ENCODE results near the gene TTC23.

DNA sequence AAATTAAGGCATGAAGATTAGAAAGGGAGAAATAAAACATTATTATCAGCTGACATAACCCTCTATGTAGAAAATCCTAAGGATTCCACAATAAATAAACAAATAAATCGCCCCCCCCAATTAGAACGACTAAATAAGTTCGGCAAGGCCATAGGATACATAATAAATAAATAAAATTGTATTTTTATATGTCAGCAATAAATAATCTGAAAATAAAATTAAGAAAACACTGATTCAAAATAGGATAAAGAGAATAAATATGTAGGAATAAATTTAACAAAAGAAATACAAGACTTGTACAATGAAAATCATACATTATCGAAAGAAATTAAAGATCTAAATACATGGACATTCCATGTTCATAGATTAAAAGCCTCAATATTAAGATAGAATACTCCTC, 5.1 kb downstream of the TTC23 start:
- TF ChIP-seq, protein P1, sequence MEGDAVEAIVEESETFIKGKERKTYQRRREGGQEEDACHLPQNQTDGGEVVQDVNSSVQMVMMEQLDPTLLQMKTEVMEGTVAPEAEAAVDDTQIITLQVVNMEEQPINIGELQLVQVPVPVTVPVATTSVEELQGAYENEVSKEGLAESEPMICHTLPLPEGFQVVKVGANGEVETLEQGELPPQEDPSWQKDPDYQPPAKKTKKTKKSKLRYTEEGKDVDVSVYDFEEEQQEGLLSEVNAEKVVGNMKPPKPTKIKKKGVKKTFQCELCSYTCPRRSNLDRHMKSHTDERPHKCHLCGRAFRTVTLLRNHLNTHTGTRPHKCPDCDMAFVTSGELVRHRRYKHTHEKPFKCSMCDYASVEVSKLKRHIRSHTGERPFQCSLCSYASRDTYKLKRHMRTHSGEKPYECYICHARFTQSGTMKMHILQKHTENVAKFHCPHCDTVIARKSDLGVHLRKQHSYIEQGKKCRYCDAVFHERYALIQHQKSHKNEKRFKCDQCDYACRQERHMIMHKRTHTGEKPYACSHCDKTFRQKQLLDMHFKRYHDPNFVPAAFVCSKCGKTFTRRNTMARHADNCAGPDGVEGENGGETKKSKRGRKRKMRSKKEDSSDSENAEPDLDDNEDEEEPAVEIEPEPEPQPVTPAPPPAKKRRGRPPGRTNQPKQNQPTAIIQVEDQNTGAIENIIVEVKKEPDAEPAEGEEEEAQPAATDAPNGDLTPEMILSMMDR (IDR thresholded peaks at IDR 0.05) = no peak
- TF ChIP-seq POLR2A (IDR thresholded peaks at IDR 0.05) (no peak), EP300 (IDR thresholded peaks at IDR 0.05) (no peak), POLR2AphosphoS5 (IDR thresholded peaks at IDR 0.05) (no peak)
